Pons (tissue), 1 donor: Measurements from ENCODE around the gene POLD3.
"Not testable (repeated sequence)": the region's sequence is repeated elsewhere in the genome, so short reads cannot be mapped to it uniquely, and the experiment has no call there.

Source experiments
- DNase-seq: peaks from one replicate; pipeline ENCODE4 v3.0.0-alpha.2; 2016; ENCODE audit warnings: low spot score

The POLD3 gene

DNA sequence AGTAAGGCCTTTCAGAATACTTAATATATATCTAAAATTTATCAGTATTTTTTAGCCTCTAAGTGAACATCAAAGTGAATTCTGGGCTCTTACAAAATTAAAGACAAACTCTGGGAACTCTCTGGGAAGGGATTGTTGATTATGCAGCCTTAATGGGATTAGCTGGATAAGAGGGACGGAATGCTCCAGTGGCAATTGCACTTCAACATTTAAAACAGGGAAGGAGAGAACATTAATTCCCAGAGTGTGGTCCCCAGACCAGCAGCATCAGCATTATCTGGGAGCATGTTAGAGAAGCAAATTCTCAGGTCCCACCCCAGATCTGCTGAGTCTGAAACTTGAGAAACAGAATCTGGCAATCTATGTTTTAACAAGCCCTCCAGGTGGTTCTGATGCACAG lies 46.5 kb downstream of the POLD3 start:
- DNase-seq: no peak

DNA sequence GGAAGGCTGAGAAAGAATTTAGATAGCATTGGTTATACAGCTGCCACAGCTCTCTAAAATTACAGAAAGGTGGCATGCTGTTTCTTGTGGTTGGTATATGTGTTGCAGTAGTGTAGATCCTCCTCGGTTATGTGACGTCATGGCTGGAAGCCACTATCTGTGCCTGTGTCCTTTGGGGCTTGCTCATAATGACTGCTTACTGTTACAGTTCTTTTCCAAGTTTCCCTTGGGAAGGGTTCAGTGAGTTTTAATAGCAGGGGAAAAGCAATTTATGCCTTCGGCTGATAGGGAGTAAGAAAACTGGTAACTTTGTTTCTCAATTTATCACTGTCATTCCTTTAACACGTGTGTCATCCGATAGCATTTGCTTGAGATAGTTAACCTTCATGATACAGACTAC lies 47.2 kb downstream of the POLD3 start:
- no peak for DNase-seq

DNA sequence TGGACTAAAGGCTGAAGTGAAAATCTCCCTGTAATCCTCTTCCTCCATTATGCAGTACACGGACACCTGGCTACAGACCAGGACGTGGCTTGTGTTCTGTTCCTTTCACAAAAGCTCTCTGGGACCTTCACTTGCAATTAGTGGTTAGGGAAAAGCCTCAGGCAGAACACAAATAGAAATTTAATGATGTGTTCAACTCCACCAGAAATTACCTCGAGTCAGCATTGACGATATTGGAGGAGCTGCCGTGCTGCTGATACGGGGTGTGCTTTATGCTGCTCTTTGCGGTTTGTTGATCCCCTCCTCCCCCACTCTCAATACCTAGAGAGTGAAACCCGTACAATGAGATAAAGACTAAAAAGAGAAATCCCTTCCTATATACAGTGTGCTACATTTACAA lies 48.9 kb downstream of the POLD3 start:
- no peak for DNase-seq

- DNase-seq: no peak
Observed at GRCh38 chr11:74641905-74642304, 49.5 kb downstream of the POLD3 start.

DNA sequence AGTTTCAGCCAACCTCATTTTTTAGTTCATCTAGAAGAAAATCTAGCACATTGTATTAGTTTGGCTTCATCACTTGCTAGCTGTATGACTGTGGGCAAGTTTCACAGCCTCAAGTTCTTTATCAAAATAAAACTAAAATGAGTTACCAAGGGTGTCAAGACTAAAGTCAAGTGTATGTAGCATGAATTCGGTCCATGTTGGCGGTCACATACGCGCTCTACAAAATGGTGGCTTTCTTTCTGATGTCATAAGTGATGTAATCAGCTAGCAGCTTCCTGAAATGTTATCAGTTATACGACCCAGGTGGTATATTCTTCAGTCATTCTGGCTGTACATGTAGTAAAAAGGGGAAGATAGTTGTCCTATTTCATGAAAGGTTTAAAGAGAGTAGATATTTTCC lies 50.5 kb downstream of the POLD3 start:
- DNase-seq: no peak

GRCh38 chr11:74644081-74644480 lies 51.7 kb downstream of the POLD3 start:
- DNase-seq: no peak

- no peak for DNase-seq
Observed at GRCh38 chr11:74646215-74646614, 53.8 kb downstream of the POLD3 start.

DNA sequence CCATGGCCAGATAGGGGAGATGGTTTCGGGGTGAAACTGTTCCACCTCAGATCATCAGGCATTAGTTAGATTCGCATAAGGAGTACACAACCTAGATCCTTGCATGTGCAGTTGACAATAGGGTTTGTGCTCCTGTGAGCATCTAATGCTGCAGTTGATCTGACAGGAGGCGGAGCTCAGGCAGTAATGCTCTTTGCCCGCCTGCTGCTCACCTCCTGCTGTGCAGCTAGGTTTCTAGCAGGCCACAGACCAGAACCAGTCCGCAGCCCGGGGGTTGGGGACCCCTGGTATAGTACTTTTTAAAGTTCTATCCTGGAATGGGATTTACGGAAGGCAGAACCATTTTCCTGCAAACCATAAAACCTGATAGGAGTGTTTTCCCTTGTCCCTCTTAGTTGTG lies 54.6 kb downstream of the POLD3 start:
- no peak for DNase-seq

- DNase-seq: no peak
Observed at GRCh38 chr11:74647404-74647803, 55.0 kb downstream of the POLD3 start.

- DNase-seq: no peak
Observed at GRCh38 chr11:74647831-74648230, 55.4 kb downstream of the POLD3 start.

- no peak for DNase-seq
Observed at GRCh38 chr11:74648894-74649293, 56.5 kb downstream of the POLD3 start.

- no peak for DNase-seq
Observed at GRCh38 chr11:74650498-74650897, 58.1 kb downstream of the POLD3 start.

DNA sequence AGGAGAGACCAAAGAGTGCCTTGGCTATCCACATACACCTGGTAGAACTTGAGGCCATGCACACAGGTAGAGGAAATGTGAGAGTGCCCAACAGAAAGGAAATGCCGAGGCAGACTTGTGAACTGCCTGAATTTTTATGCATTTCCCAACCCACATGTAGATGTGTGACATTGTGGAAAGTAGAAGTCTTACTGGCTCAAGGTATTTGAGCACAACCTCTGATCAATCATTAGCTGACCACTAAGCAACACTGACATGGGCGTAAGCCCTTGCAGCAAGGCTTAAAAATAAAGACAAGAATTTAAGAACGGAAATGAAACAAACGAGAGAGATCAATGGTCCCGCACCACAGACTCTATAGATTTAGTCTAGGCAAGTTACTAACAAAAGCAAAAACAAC lies 62.6 kb downstream of the POLD3 start:
- DNase-seq: no peak

GRCh38 chr11:74659124-74659523 lies 66.7 kb downstream of the POLD3 start:
- DNase-seq: not testable (repeated sequence)

GRCh38 chr11:74662487-74663103 lies 70.2 kb downstream of the POLD3 start:
- no peak for DNase-seq

- no peak for DNase-seq
Observed at GRCh38 chr11:74663315-74663714, 70.9 kb downstream of the POLD3 start.

DNA sequence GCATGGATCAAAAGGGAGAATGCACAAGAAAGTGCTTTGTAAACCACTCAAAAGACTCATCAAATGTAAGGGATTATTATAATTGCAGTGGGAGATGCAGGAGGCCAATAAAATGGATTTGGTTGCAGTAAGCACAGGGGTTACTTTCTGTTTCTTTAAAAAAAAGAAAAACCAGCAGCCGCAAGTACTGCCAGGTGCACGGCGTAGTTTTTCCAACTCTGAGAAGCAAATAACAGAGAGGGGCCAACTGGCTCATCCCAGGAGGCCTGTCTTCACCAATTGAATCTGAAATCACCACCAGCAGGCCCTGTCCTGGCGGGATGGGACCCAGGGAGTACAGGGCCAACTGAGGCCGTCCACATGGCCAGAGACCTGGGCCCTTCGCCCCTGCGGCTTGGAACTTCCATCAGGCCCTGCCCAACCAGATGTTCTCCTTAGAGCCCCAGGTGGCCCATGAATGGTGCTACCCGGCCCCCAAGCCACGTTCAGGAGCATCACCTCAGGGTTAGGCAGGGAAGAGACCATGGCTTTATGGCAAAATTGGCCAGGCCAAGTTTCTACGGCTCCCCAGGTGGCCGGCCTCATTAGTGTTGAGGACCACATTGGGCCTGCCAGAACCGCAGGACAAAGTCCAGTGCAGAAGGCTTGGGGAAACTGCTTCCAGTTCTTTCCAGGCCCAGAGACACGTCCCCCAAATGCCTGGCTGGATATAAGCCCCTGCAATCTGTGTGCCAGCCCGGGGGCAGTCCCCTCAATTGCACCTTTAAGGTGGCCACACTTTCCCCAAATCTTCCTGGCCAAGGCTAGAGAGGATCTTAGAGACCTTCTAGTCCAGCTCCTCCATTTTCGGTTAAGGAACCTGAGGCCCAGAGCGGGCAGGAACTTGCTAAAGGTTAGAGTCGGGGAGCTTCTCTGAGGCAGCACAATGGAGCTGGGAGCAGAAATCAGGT lies 77.1 kb downstream of the POLD3 start:
- DNase-seq: no peak

- DNase-seq: no peak
Observed at GRCh38 chr11:74670171-74670570, 77.8 kb downstream of the POLD3 start.

- DNase-seq: no peak
Observed at GRCh38 chr11:74671520-74672196, 79.3 kb downstream of the POLD3 start.

GRCh38 chr11:74672332-74672955 lies 80.1 kb downstream of the POLD3 start:
- DNase-seq: no peak

GRCh38 chr11:74672956-74673692 lies 80.7 kb downstream of the POLD3 start:
- peak; percentile 59 for DNase-seq
